T-helper 1 cell (primary cell): ENCODE measurements around the gene OR10AD1.
"Not testable (repeated sequence)": the region's sequence is repeated elsewhere in the genome, so short reads cannot be mapped to it uniquely, and the experiment has no call there.

Experiments used
- DNase-seq, 5 donors: peaks; one replicate each; pipeline ENCODE4 v3.0.0-alpha.2; 2012 to 2020
- total RNA-seq, 4 donors: gene quantifications; one replicate each; lab custom pipeline; 2026; lab: John Stamatoyannopoulos, UW

OR10AD1 gene, protein sequence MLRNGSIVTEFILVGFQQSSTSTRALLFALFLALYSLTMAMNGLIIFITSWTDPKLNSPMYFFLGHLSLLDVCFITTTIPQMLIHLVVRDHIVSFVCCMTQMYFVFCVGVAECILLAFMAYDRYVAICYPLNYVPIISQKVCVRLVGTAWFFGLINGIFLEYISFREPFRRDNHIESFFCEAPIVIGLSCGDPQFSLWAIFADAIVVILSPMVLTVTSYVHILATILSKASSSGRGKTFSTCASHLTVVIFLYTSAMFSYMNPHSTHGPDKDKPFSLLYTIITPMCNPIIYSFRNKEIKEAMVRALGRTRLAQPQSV
- 0 reads per million in 4 donors for total RNA-seq

- DNase-seq, result no peak
These were observed at the start of gene OR10AD1 for GRCh38 chr12:48203192-48203591. OR10AD1 (minus strand) TSS chr12:48203292; CDS start chr12:48203292, 0 bp downstream.

DNA sequence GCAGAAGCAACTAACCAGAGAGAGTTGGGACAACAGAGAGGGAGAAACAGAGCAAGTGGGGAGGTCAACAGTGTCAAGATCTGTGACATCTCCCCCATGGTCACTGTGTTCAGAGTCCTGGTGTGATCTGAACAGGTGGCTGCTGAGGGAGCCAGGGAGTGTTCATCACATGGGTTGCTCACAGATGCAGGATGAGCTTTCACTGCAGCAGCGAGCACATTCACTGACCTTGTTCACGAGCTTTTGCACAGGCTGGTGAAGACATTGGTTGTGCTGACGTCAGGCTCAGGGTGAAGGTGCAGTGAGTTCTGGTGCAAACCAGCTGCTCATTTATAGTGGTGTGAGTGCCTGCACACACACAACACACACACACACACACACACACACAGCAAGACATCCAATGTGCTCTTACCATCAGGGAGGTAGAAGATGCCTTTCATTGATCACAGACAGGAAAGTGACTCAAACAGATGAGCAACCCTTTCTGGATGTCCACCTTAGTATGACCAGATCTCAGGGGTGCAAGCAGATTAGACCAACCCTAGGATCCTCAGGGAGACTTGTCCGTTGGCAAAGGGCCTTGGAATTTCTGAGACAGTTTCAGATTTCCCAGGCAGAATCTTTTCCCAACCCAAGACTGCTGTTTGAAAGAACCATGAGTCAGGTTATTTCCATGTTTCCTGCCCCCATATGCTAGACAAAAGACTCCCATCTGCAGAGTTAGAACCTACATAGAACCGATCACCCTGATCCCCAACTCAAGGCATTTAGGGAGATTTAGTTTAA, 44.3 kb upstream of the OR10AD1 start:
- no peak for DNase-seq

DNA sequence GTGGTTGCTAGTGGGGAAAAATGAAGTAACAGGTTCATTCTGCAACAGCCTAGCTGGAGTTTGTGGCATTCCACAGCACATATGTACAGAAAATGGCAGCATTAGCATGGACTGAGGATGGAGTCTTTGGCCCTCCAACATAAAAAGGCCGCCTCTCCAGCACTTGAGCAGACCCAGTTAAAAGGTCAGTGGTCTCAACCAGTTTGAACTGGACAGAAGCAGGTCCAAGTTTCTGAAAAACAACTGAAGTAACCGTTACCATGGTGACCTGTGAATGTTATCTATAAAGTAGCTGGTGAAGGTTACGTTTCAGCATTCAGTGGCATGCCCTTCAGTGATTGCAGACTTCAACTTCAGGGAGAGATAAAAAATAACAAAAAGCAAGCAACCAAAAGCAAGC, 34.1 kb upstream of the OR10AD1 start:
- no peak for DNase-seq

GRCh38 chr12:48235796-48236333, 32.8 kb upstream of the OR10AD1 start:
- no peak for DNase-seq

DNA sequence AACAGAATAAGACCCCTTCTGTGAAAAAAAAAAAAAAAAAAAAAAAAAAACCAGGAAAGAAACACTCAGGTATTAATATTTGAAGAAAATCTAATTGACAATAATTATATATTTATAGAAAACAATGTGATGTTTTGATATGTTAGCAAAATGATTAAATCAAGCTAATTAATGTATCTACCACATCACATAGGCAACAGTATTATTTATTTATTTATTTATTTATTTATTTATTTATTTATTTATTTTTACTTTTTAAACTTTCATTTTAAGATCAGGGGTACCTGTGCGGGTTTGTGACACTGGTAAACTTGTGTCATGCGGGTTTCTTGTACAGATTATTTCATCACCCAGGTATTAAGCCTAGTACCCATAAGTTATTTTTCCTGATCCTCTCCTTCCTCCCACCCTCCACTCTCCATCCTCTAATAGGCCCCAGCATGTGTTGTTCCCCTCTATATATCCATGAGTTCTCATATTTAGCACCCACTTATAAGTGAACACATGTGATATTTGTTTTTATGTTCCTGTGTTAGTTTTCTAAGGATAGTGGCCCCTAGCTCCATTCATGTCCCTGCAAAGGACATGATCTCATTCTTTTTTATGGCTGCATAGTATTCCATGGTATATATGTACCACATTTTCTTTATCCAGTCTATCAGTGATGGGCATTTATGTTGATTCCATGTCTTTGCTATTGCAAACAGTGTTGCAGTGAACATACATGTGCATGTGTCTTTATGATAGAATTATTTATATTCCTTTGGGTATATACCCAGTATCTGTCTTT, 28.3 kb upstream of the OR10AD1 start:
- DNase-seq, result not testable (repeated sequence)

GRCh38 chr12:48224533-48224932, 21.4 kb upstream of the OR10AD1 start:
- DNase-seq, result not testable (repeated sequence)

- no peak for DNase-seq
These were observed 18.6 kb upstream of the OR10AD1 start for GRCh38 chr12:48221645-48222044.

DNA sequence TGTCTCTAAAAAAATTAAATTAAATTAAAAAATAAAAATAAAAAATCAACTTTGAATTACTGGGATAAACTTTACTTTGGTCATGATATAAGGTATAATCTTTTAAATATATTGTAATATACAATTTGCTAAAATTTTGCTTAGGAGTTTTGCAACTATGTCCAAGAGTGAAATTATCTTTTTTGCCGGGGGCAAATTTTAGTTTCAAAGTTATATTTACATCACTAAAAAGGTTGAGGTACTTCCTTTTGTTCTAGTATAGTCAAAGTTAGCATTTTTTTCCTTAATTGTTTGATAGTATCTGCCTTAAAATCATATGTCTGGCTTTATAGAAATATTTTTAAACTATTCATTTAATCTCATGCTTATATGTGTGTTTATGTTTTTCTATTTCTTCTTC, 17.6 kb upstream of the OR10AD1 start:
- no peak for DNase-seq

DNA sequence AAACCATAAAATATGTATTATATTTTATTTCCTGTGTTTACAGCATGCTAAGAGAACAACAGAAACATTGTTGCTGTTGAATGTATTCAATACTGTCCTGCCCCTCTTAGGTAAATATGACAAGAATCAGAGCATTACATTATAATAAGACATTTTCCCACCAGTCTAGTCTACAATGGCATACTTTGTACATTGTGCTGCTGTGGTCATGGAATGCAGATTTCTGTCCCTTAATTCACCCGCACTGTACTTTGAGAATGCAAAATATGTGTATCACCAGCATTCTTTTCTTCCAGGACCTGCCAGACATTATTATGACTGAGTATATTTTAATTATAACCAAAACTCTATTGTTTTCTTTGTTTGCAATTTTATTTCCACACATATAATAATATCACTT, 16.5 kb upstream of the OR10AD1 start:
- no peak for DNase-seq

DNA sequence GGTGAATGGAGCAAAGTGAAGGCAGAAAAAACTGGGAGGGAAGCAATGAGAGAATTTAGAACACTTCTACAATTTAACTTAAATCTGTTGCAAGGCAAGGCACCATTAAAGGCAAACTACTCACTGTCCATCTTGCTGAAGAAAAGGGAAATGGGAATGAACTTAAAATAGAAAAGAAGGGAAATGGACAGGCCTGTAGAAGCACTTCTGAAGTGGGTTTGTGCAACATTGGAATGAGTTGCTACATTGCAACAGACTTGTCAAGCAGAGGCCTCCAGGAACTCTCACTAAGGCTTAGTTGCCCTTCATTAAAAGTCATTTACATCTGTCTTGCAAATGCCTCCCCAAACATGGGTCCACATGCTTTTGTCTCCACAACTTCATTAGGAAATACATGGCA, 13.7 kb upstream of the OR10AD1 start:
- no peak for DNase-seq

DNA sequence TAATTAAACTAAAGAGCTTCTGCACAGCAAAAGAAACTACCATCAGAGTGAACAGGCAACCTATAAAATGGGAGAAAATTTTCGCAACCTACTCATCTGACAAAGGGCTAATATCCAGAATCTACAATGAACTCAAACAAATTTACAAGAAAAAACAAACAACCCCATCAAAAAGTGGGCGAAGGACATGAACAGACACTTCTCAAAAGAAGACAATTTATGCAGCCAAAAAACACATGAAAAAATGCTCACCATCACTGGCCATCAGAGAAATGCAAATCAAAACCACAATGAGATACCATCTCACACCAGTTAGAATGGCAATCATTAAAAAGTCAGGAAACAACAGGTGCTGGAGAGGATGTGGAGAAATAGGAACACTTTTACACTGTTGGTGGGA, 6.4 kb upstream of the OR10AD1 start:
- DNase-seq, result not testable (repeated sequence)

- DNase-seq, result no peak
These were observed 326 bp downstream of the OR10AD1 start for GRCh38 chr12:48202766-48203165.

- no peak for DNase-seq
These were observed 1.6 kb downstream of the OR10AD1 start for GRCh38 chr12:48201516-48201915.

DNA sequence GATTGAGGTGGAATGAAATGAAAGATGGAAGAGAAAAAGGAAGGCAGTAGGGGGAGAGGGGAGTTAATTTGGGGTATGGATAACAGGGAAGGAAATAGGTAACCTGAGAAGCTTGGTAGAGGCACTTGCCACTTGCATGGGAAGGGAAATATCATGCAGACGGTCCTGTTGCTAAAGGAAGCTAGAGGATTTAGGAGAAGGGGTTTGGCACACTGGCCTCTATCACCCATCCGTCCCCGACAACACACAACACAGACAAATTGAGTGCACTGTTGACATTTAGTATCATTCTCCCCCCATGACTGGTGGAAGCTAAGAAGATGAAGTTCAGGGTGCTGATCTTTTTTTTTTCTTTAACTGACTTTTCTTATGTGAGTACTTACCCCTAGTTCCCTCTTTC, 2.0 kb downstream of the OR10AD1 start:
- no peak for DNase-seq

GRCh38 chr12:48199774-48200221, 3.3 kb downstream of the OR10AD1 start:
- DNase-seq, result no peak

GRCh38 chr12:48198985-48199384, 4.1 kb downstream of the OR10AD1 start:
- no peak for DNase-seq

DNA sequence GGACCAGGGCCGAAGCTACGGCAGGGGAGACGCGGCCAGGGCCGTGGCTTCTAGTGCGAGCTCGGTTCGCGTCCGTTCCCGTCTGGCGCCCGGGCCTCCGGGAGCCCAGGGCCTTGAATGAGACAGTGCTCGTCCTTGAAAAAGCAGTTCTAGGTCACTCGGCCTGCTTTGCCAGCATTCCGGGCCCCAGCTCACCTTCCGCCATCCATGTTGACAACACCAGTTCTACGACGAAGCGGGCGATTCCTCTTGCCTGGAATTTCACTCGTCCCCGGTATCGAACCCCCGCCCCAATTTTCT, 4.5 kb downstream of the OR10AD1 start:
- DNase-seq, result peak in 1 of 5 donors; percentile 12

GRCh38 chr12:48197971-48198671, 5.0 kb downstream of the OR10AD1 start:
- DNase-seq, result peak; percentile 75 to 96 (median 83)

GRCh38 chr12:48197549-48197970, 5.5 kb downstream of the OR10AD1 start:
- peak in 2 of 5 donors; percentile 10 to 51 for DNase-seq

- no peak for DNase-seq
These were observed 8.3 kb downstream of the OR10AD1 start for GRCh38 chr12:48194799-48195201.

DNA sequence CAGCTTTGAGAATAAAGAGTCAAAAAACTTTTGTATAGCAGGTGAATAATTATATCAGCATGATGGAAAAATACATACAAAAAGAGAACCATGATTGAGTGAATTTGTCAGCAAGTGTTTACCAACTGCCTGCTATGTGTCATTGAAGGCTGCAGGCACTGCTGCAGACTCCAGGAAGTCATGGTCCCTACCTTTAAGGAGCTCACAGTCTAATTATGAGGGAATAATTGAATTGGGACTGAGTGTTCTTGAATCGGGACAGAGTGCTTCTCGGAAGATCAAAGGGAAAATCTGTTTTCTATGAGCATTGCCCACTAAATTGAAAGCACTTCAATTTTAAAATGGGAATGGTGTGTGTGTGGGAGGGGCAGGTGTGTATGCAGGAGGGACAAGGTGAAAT, 9.5 kb downstream of the OR10AD1 start:
- DNase-seq, result no peak

GRCh38 chr12:48192861-48193260, 10.2 kb downstream of the OR10AD1 start:
- no peak for DNase-seq
